Tibial nerve (tissue), 4 donors: ENCODE data around the gene CRB1. TPM values are rescaled to one million over a fixed set of nuclear protein-coding genes. Genes with fewer than 3 reads are reported as not detected.

ENCODE experiments used
- DNase-seq, 2 donors: peaks; one replicate each; pipeline ENCODE4 v3.0.0-alpha.2; 2019; ENCODE audit warnings: low spot score in 2 of 2
- H3K27ac ChIP-seq, 4 donors: fragments of 200-600 bp; sonication (generic) in 3 of 4; one replicate each; pipeline ENCODE4 v1.5.1; 2017 to 2019; ENCODE audit warnings: mild to moderate bottlenecking in 1 of 4
- H3K27me3 ChIP-seq, 2 donors: fragments of 200-600 bp; sonication (generic) in 1 of 2; one replicate each; pipeline versions ENCODE4 v1.5.1 to v1.6.0; 2017 to 2019
- H3K36me3 ChIP-seq, 3 donors: fragments of 200-600 bp; sonication (generic); one replicate each; pipeline ENCODE4 v1.5.1; 2018 to 2019
- H3K4me1 ChIP-seq, 4 donors: fragments of 200-600 bp; sonication (generic) in 3 of 4; one replicate each; pipeline ENCODE4 v1.5.1; 2017 to 2019
- H3K4me3 ChIP-seq, 4 donors: fragments of 200-600 bp; sonication (generic) in 3 of 4; one replicate each; pipeline ENCODE4 v1.5.1; 2017 to 2019; ENCODE audit warnings: mild to moderate bottlenecking in 1 of 4, moderate library complexity in 1 of 4
- H3K9me3 ChIP-seq, 4 donors: fragments of 200-600 bp; sonication (generic) in 3 of 4; one replicate each; pipeline ENCODE4 v1.5.1; 2017 to 2019
- EP300 ChIP-seq, 2 donors: sonication (generic); formaldehyde crosslinking; IDR thresholded peaks; one replicate each; pipeline ENCODE4 v1.6.1; 2017; ENCODE audit warnings: antibody characterized with exemption in 2 of 2, mild to moderate bottlenecking in 1 of 2
- POLR2A ChIP-seq, 2 donors: fragments of 450-650 bp; IDR thresholded peaks; one replicate each; pipeline ENCODE4 v1.6.1; 2017; ENCODE audit warnings: antibody characterized with exemption in 2 of 2, mild to moderate bottlenecking in 2 of 2, moderate library complexity in 2 of 2
- WGBS, 2 donors: methylation state at CpG; one replicate each; pipeline ENCODE4 v1.1.5; 2018; 5-methylcytosine and 5-hydroxymethylcytosine counted together
- total RNA-seq, 4 donors: library from RNA; depleted of rRNA; stranded (reverse); fragments of >200 nt; gene quantifications; one replicate each; pipeline ENCODE4 v1.1.0, GENCODE V29; 2016
- TF ChIP-seq, protein P1 (sequence below), 5 experiments: fragments of 200-600 bp in 3 of 5; fragments of 450-650 bp in 2 of 5; sonication (generic) in 3 of 5; IDR thresholded peaks; one replicate each; pipeline ENCODE4 v1.5.1; 2016 to 2019; ENCODE audit warnings: antibody characterized with exemption in 5 of 5, mild to moderate bottlenecking in 3 of 5, moderate library complexity in 2 of 5

Gene CRB1
- total RNA-seq, 4 donors from 2014 or later = 0.60 to 4.0 (median 1.7) TPM

- TF ChIP-seq, protein P1, sequence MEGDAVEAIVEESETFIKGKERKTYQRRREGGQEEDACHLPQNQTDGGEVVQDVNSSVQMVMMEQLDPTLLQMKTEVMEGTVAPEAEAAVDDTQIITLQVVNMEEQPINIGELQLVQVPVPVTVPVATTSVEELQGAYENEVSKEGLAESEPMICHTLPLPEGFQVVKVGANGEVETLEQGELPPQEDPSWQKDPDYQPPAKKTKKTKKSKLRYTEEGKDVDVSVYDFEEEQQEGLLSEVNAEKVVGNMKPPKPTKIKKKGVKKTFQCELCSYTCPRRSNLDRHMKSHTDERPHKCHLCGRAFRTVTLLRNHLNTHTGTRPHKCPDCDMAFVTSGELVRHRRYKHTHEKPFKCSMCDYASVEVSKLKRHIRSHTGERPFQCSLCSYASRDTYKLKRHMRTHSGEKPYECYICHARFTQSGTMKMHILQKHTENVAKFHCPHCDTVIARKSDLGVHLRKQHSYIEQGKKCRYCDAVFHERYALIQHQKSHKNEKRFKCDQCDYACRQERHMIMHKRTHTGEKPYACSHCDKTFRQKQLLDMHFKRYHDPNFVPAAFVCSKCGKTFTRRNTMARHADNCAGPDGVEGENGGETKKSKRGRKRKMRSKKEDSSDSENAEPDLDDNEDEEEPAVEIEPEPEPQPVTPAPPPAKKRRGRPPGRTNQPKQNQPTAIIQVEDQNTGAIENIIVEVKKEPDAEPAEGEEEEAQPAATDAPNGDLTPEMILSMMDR (IDR thresholded peaks at IDR 0.05) = no peak
- no peak for TF ChIP-seq POLR2A (IDR thresholded peaks at IDR 0.05)
- TF ChIP-seq EP300 (IDR thresholded peaks at IDR 0.05) = no peak
- H3K27me3 ChIP-seq = no peaks in the 10 kb centered on the region
- H3K9me3 ChIP-seq = no peaks in the 10 kb centered on the region
- H3K27ac ChIP-seq = no peak overlapping the region
- H3K4me3 ChIP-seq = no peak overlapping the region
- H3K36me3 ChIP-seq = no peaks in the 10 kb centered on the region
- H3K4me1 ChIP-seq = no peaks in the 10 kb centered on the region
- DNase-seq = no peak
Observed at GRCh38 chr1:197362871-197363270, 94.8 kb downstream of the CRB1 start.

DNA sequence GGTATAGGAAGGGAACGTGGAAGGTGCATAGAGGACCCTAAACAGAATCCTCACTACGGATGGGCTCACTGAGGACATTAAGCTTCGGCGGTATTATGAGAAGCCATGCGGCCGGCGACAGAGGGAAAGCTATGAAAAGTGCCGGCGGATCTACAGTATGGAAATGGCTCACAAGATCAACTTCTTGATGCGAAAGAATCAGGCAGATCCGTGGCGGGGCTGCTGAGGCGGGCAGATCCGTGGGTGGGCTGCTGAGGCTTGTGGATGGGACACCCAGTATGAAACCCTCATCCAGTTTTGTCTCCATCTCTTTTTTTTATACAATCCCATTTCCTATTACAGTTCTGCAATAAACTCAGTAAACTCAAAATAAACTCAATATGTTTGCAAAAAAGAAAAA is 95.8 kb downstream of the CRB1 start:
- Histone ChIP-seq H3K27me3 (no peaks in the 10 kb centered on the region), H3K27ac (no peak overlapping the region), H3K36me3 (no peaks in the 10 kb centered on the region), H3K4me1 (no peaks in the 10 kb centered on the region), H3K4me3 (no peak overlapping the region), H3K9me3 (no peaks in the 10 kb centered on the region)
- WGBS, 2 donors = 93 to 96% methylated on average over 14 of the region's 14 CpGs
- no peak for DNase-seq
- TF ChIP-seq POLR2A (IDR thresholded peaks at IDR 0.05) (no peak), EP300 (IDR thresholded peaks at IDR 0.05) (no peak)
- TF ChIP-seq, protein P1 (IDR thresholded peaks at IDR 0.05) = no peak

- WGBS, 2 donors = 56 to 61% methylated on average over 2 of the region's 2 CpGs
- H3K36me3 ChIP-seq = no peaks in the 10 kb centered on the region
- no peak for DNase-seq
- no peak overlapping the region for H3K4me3 ChIP-seq
- no peaks in the 10 kb centered on the region for H3K27me3 ChIP-seq
- H3K9me3 ChIP-seq = no peaks in the 10 kb centered on the region
- H3K27ac ChIP-seq = no peak overlapping the region
- no peaks in the 10 kb centered on the region for H3K4me1 ChIP-seq
- TF ChIP-seq POLR2A (IDR thresholded peaks at IDR 0.05) (no peak), EP300 (IDR thresholded peaks at IDR 0.05) (no peak)
- TF ChIP-seq, protein P1 (IDR thresholded peaks at IDR 0.05) = no peak
Observed at GRCh38 chr1:197366996-197367395, 98.9 kb downstream of the CRB1 start.

DNA sequence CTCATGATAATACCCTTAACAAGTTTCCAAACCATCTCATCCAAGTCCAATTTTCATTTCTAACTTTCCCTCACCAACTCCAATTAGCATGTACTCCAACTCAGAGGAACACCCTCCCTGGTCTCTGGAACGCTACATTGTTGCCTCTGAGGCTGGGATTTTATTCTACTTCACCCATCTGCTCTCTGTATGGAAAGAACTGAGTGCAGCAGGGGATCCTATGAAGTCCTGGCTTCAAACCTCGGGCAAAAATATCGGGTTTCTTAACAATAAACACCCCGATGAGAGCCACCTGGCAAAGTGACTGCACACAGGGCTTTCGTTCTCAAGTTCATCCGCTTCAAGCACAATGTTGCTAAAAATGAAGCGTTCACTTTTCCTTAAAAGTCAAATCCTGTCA is 99.6 kb downstream of the CRB1 start:
- H3K27ac ChIP-seq = no peak overlapping the region
- WGBS, 2 donors = 68 to 69% methylated on average over 7 of the region's 7 CpGs
- DNase-seq = no peak
- no peaks in the 10 kb centered on the region for H3K4me1 ChIP-seq
- H3K36me3 ChIP-seq = no peaks in the 10 kb centered on the region
- H3K4me3 ChIP-seq = no peak overlapping the region
- H3K9me3 ChIP-seq = no peaks in the 10 kb centered on the region
- no peaks in the 10 kb centered on the region for H3K27me3 ChIP-seq
- TF ChIP-seq EP300 (IDR thresholded peaks at IDR 0.05) (no peak), POLR2A (IDR thresholded peaks at IDR 0.05) (no peak)
- TF ChIP-seq, protein P1 (IDR thresholded peaks at IDR 0.05) = no peak

- Histone ChIP-seq H3K9me3 (no peaks in the 10 kb centered on the region), H3K36me3 (no peaks in the 10 kb centered on the region), H3K27ac (no peak overlapping the region), H3K4me3 (no peak overlapping the region), H3K27me3 (no peaks in the 10 kb centered on the region), H3K4me1 (no peaks in the 10 kb centered on the region)
- DNase-seq = no peak
- 76 to 77% methylated on average over 1 of the region's 1 CpG for WGBS, 2 donors
- no peak for TF ChIP-seq POLR2A (IDR thresholded peaks at IDR 0.05)
- no peak for TF ChIP-seq EP300 (IDR thresholded peaks at IDR 0.05)
- TF ChIP-seq, protein P1 (IDR thresholded peaks at IDR 0.05) = no peak
Observed at GRCh38 chr1:197374428-197374827, 106.4 kb downstream of the CRB1 start.
